Calu3 (cell line): ENCODE data around the gene SHISAL2B. TPM values are rescaled to one million over a fixed set of nuclear protein-coding genes. Genes with fewer than 3 reads are reported as not detected.

Source experiments
- BruUV-seq: library from RNA; stranded (reverse); fragments of 400-500 nt; replicated peaks from 2 replicates; lab custom pipeline; 2021; lab: Mats Ljungman, UMichigan
- CTCF ChIA-PET: fragments of 300-600 bp; sonication (Branson Sonifier 250); formaldehyde crosslinking; loops from one replicate; lab custom pipeline; 2022; ENCODE audit warnings: antibody characterized with exemption; lab: Charles Lee
- DNase-seq: peaks from one replicate; pipeline ENCODE4 v3.0.0; 2022
- H3K27ac Mint-ChIP-seq: one replicate; pipeline ENCODE4 v1.8.0; 2022; ENCODE audit warnings: mixed read lengths; ENCODE audit not compliant: unreplicated experiment
- H3K27me3 Mint-ChIP-seq: one replicate; pipeline ENCODE4 v1.8.0; 2022; ENCODE audit warnings: mixed read lengths; ENCODE audit not compliant: unreplicated experiment
- H3K36me3 Mint-ChIP-seq: one replicate; pipeline ENCODE4 v1.8.0; 2022; ENCODE audit warnings: mild to moderate bottlenecking, moderate library complexity, mixed read lengths; ENCODE audit not compliant: insufficient read depth, unreplicated experiment
- H3K4me1 Mint-ChIP-seq: one replicate; pipeline ENCODE4 v1.8.0; 2022; ENCODE audit warnings: mild to moderate bottlenecking, low read depth, mixed read lengths; ENCODE audit not compliant: unreplicated experiment
- H3K4me3 Mint-ChIP-seq: one replicate; pipeline ENCODE4 v1.8.0; 2022; ENCODE audit warnings: mild to moderate bottlenecking, low read depth, moderate library complexity, mixed read lengths; ENCODE audit not compliant: unreplicated experiment
- H3K9me3 Mint-ChIP-seq: one replicate; pipeline ENCODE4 v1.8.0; 2022; ENCODE audit warnings: low read depth, mixed read lengths; ENCODE audit not compliant: unreplicated experiment
- CTCF ChIP-seq: fragments of 200-600 bp; IDR thresholded peaks from one replicate; pipeline ENCODE4 v1.8.0; 2022; ENCODE audit warnings: antibody characterized with exemption; ENCODE audit not compliant: unreplicated experiment
- intact Hi-C: fragments of 100-400 bp; cut with micrococcal nuclease; formaldehyde crosslinking; loops from one replicate; pipeline ENCODE4 v1.10.0; 2022; ENCODE audit not compliant: unreplicated experiment
- total RNA-seq: library from RNA; stranded (reverse); gene quantifications from 2 replicates; pipeline ENCODE4 v1.2.3, GENCODE V29; 2022

SHISAL2B gene
- total RNA-seq, 1 experiment from 2014 or later, result not detected

- H3K27ac Mint-ChIP-seq, result no peak overlapping the region
Observed at GRCh38 chr5:64685866-64686265, 4.4 kb upstream of the SHISAL2B start.

GRCh38 chr5:64688391-64688790, 1.9 kb upstream of the SHISAL2B start:
- CTCF ChIA-PET, result no interaction called here
- Mint-ChIP-seq H3K9me3 (no peaks in the 10 kb centered on the region), H3K27me3 (peaks cover 51% of the 10 kb centered on the region), H3K27ac (no peak overlapping the region), H3K36me3 (no peaks in the 10 kb centered on the region), H3K4me1 (peaks cover 10% of the 10 kb centered on the region), H3K4me3 (no peak overlapping the region)
- intact Hi-C loops, result no loop called here
- BruUV-seq, result no TSS peak
- no peak for TF ChIP-seq CTCF
- no peak for DNase-seq

More at GRCh38 chr5:64685866-64686265, 4.4 kb upstream of the SHISAL2B start:
- Mint-ChIP-seq H3K27me3 (peaks cover 35% of the 10 kb centered on the region), H3K36me3 (no peaks in the 10 kb centered on the region), H3K4me1 (peaks cover 10% of the 10 kb centered on the region), H3K4me3 (no peak overlapping the region), H3K9me3 (no peaks in the 10 kb centered on the region)
- BruUV-seq, result no TSS peak
- intact Hi-C loops, result no loop called here
- DNase-seq, result no peak
- no peak for TF ChIP-seq CTCF
- CTCF ChIA-PET, result no interaction called here

GRCh38 chr5:64688965-64689364, 1.3 kb upstream of the SHISAL2B start:
- BruUV-seq, result no TSS peak
- no peak for TF ChIP-seq CTCF
- no peak for DNase-seq
- Mint-ChIP-seq H3K27me3 (peaks cover 45% of the 10 kb centered on the region), H3K27ac (no peak overlapping the region), H3K9me3 (no peaks in the 10 kb centered on the region), H3K36me3 (no peaks in the 10 kb centered on the region), H3K4me1 (peaks cover 16% of the 10 kb centered on the region), H3K4me3 (no peak overlapping the region)
- CTCF ChIA-PET, result no interaction called here
- intact Hi-C loops, result no loop called here

GRCh38 chr5:64690104-64690416, 243 bp upstream of the SHISAL2B start:
- BruUV-seq, result no TSS peak
- no peak for DNase-seq
- Mint-ChIP-seq H3K36me3 (no peaks in the 10 kb centered on the region), H3K4me3 (peak overlapping the region; percentile 66), H3K9me3 (no peaks in the 10 kb centered on the region), H3K4me1 (peaks cover 18% of the 10 kb centered on the region), H3K27me3 (peaks cover 37% of the 10 kb centered on the region), H3K27ac (no peak overlapping the region)
- intact Hi-C loops, result no loop called here
- CTCF ChIA-PET, result interaction anchor here (0.6 kb wide), 1 partner anchor 102 kb away, joined by 3 read pairs; no protein-coding TSS in a partner anchor
- TF ChIP-seq CTCF, result no peak

GRCh38 chr5:64691291-64691690, 988 bp downstream of the SHISAL2B start:
- no TSS peak for BruUV-seq
- H3K4me3 Mint-ChIP-seq, result peak overlapping the region; percentile 66
- TF ChIP-seq CTCF, result no peak
- DNase-seq, result no peak
- H3K27me3 Mint-ChIP-seq, result peaks cover 37% of the 10 kb centered on the region
- no peaks in the 10 kb centered on the region for H3K9me3 Mint-ChIP-seq
- CTCF ChIA-PET, result no interaction called here
- no peak overlapping the region for H3K27ac Mint-ChIP-seq
- H3K4me1 Mint-ChIP-seq, result peaks cover 18% of the 10 kb centered on the region
- no peaks in the 10 kb centered on the region for H3K36me3 Mint-ChIP-seq
- intact Hi-C loops, result no loop called here
